K562 (cell line): ENCODE data around the gene LENEP. TPM values are rescaled to one million over a fixed set of nuclear protein-coding genes. Genes with fewer than 3 reads are reported as not detected.
A peak's percentile ranks its signal among the peaks of the same experiment; 100 is the strongest.

Experiments used
- ESRRA ChIP-seq: fragments of 450-650 bp; IDR thresholded peaks from 2 replicates; pipeline ENCODE4 v1.6.1; 2014; ENCODE audit warnings: low read depth, mild to moderate bottlenecking, moderate library complexity, borderline replicate concordance
- FOS ChIP-seq: IDR thresholded peaks from 3 replicates; pipeline ENCODE4 v1.6.1; 2011; ENCODE audit not compliant: insufficient read length; ENCODE audit errors: extremely low read depth
- GATAD2B ChIP-seq: fragments of 450-650 bp; IDR thresholded peaks from 2 replicates; pipeline ENCODE4 v1.6.1; 2017; ENCODE audit warnings: mild to moderate bottlenecking, borderline replicate concordance
- HDAC8 ChIP-seq: fragments of 450-650 bp; IDR thresholded peaks from 2 replicates; pipeline ENCODE4 v1.6.1; 2016; ENCODE audit warnings: mild to moderate bottlenecking, missing genetic modification characterization, moderate library complexity, missing compliant biosample characterization
- IRF2 ChIP-seq: sonication (generic); formaldehyde crosslinking; IDR thresholded peaks from 2 replicates; pipeline ENCODE4 v1.8.1; 2022; ENCODE audit warnings: mild to moderate bottlenecking, missing genetic modification reagents
- KLF1 ChIP-seq: fragments of 450-650 bp; IDR thresholded peaks from 2 replicates; pipeline ENCODE4 v1.6.1; 2016; ENCODE audit warnings: missing genetic modification characterization, missing compliant biosample characterization
- L3MBTL2 ChIP-seq: fragments of 450-650 bp; IDR thresholded peaks from 2 replicates; pipeline ENCODE4 v1.6.1; 2016; ENCODE audit warnings: mild to moderate bottlenecking, moderate library complexity
- SAFB ChIP-seq: fragments of 200-400 bp; formaldehyde crosslinking; IDR thresholded peaks from 2 replicates; pipeline ENCODE4 v1.6.1; 2017; ENCODE audit warnings: low read depth, low read length, borderline replicate concordance
- SPI1 ChIP-seq: IDR thresholded peaks from 2 replicates; pipeline ENCODE4 v1.6.1; 2011; ENCODE audit warnings: low read depth, low read length, control low read depth, borderline replicate concordance
- TOE1 ChIP-seq, 2 experiments: fragments of 450-650 bp in 1 of 2; sonication (generic) in 1 of 2; formaldehyde crosslinking in 1 of 2; IDR thresholded peaks; 2 replicates each; pipeline versions ENCODE4 v1.7.1 to v1.8.0; 2016 to 2022; ENCODE audit warnings: borderline replicate concordance in 2 of 2, mild to moderate bottlenecking in 2 of 2, antibody characterized with exemption in 1 of 2, inconsistent platforms in 1 of 2, low read depth in 1 of 2, missing genetic modification reagents in 1 of 2, moderate library complexity in 1 of 2
- ZBTB12 ChIP-seq: fragments of 250-450 bp; sonication (Bioruptor Pico); IDR thresholded peaks from 2 replicates; pipeline ENCODE4 v1.4.0; 2020
- ZKSCAN1 ChIP-seq: fragments of 150-350 bp; IDR thresholded peaks from 2 replicates; pipeline ENCODE4 v1.6.1; 2016; ENCODE audit warnings: low read depth, low read length
- ZNF830 ChIP-seq: fragments of 250-450 bp; sonication (Bioruptor Pico); IDR thresholded peaks from 2 replicates; pipeline ENCODE4 v1.5.0; 2021; ENCODE audit warnings: mild to moderate bottlenecking
- polyA plus RNA-seq, 8 experiments: library from polyadenylated mRNA; depleted of rRNA in 4 of 8; stranded (reverse) in 5 of 8; unstranded in 3 of 8; fragments of >200 nt; fragmentation: Nextera tagmentation in 2 of 8; fragmentation: Illumina TruSeq in 1 of 8; extraction: Ambion mirVana in 2 of 8; extraction: Trizol in 1 of 8; gene quantifications; 2 replicates each; pipeline versions ENCODE4 v1.2.1 to v1.2.3, GENCODE V29; 2011 to 2014; ENCODE audit warnings: inconsistent platforms in 1 of 8, missing spikeins in 1 of 8
- total RNA-seq, 7 experiments: library from RNA; depleted of rRNA in 6 of 7; stranded (reverse); fragments of >200 nt in 6 of 7; fragmentation: Illumina TruSeq in 2 of 7; extraction: Trizol in 2 of 7; gene quantifications; 2 replicates each; pipeline versions ENCODE4 v1.2.1 to v1.2.3, GENCODE V29; 2011 to 2021; ENCODE audit warnings: low replicate concordance in 1 of 7
- TF ChIP-seq, protein P1 (sequence below): fragments of 450-650 bp; IDR thresholded peaks from 2 replicates; pipeline ENCODE4 v1.6.1; 2017; ENCODE audit warnings: antibody characterized with exemption, mild to moderate bottlenecking
- TF ChIP-seq, protein P2 (sequence below): fragments of 450-650 bp; formaldehyde crosslinking; IDR thresholded peaks from 2 replicates; pipeline ENCODE4 v1.4.0; 2022; ENCODE audit warnings: mild to moderate bottlenecking, moderate library complexity
- TF ChIP-seq, protein P3 (sequence below), 2 experiments: fragments of 450-650 bp in 1 of 2; IDR thresholded peaks; 2 replicates each; pipeline ENCODE4 v1.6.1; 2011 to 2017; ENCODE audit warnings: low read depth in 2 of 2, antibody characterized with exemption in 1 of 2, borderline replicate concordance in 1 of 2, low read length in 1 of 2, mild to moderate bottlenecking in 1 of 2, mixed read lengths in 1 of 2; ENCODE audit not compliant: control insufficient read depth in 1 of 2

LENEP gene
- total and polyA plus RNA-seq, 9 of the 15 experiments (the other 6 are each of a cell fraction or from before 2014, with no cell fraction given) = 0.23 to 0.87 (median 0.67) TPM; not detected in 5

DNA sequence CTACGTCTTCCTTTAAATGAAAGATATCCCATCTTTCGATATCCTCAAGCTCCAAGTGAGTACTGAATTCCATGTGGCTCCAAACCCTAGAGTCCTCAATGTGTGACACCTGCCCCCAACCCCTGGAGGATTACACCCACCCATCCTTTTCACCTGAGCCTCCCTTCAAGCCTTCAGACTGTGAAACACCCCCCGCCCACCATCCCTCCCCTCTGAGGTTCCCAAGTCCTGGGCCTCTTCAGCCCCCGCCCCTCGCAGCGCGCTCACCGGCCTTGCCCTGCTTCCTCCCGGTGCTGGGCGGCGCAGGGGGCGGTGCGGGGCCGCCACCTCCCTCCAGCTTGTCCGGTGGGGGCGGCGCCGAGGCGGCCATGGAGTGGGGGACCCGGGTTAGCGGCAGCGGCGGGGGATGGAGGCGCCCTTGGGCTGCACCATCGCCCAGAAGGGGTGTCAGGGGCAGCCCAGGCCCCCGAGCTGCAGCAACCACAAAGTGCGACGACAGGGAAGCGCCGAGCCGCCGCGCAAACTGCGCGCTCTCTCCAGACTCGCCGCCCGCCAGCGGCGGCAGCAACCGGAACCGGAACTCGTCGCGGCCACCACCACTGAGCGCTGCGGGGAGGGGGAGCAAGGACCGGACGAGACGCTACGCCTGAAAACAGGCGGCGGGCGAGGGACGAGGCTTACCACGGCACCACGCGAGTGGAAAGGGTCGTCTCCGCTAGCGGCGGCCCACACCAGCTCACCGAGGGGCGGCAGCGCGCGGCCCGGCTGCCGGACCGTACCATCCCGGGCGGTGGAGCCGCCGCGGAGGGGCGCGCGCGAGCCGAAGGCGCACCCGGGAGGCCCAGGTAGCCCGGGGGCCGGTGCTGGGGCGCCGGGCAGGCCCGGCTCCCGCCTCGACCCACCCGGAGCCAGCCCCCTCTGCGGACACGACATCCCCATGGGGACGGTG lies 31.9 kb upstream of the LENEP start, which contains the start of gene PYGO2 (continued):
- TF ChIP-seq, protein P1, sequence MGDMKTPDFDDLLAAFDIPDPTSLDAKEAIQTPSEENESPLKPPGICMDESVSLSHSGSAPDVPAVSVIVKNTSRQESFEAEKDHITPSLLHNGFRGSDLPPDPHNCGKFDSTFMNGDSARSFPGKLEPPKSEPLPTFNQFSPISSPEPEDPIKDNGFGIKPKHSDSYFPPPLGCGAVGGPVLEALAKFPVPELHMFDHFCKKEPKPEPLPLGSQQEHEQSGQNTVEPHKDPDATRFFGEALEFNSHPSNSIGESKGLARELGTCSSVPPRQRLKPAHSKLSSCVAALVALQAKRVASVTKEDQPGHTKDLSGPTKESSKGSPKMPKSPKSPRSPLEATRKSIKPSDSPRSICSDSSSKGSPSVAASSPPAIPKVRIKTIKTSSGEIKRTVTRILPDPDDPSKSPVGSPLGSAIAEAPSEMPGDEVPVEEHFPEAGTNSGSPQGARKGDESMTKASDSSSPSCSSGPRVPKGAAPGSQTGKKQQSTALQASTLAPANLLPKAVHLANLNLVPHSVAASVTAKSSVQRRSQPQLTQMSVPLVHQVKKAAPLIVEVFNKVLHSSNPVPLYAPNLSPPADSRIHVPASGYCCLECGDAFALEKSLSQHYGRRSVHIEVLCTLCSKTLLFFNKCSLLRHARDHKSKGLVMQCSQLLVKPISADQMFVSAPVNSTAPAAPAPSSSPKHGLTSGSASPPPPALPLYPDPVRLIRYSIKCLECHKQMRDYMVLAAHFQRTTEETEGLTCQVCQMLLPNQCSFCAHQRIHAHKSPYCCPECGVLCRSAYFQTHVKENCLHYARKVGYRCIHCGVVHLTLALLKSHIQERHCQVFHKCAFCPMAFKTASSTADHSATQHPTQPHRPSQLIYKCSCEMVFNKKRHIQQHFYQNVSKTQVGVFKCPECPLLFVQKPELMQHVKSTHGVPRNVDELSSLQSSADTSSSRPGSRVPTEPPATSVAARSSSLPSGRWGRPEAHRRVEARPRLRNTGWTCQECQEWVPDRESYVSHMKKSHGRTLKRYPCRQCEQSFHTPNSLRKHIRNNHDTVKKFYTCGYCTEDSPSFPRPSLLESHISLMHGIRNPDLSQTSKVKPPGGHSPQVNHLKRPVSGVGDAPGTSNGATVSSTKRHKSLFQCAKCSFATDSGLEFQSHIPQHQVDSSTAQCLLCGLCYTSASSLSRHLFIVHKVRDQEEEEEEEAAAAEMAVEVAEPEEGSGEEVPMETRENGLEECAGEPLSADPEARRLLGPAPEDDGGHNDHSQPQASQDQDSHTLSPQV = peak; percentile 61; the same call in 1 of the 2 replicates
- TF ChIP-seq GATAD2B (peak; percentile 86; the same call in 1 of the 2 replicates), TOE1 (IDR thresholded peaks at IDR 0.05; ENCODE audit: borderline replicate concordance) (peak; percentile 69; the same call in 1 of the 2 replicates), TOE1 (CRISPR knock-in tag; IDR thresholded peaks at IDR 0.05; ENCODE audit: borderline replicate concordance, low read depth) (no peak), ZNF830 (CRISPR knock-in tag) (0 out of 2 replicates have a peak, but pooled peaks have one; percentile 53), SPI1 (peak; percentile 24; the same call in 1 of the 2 replicates), ZBTB12 (CRISPR knock-in tag) (no peak), HDAC8 (tag) (no peak), IRF2 (CRISPR knock-in tag) (no peak), ESRRA (peak; percentile 61; the same call in 1 of the 2 replicates), FOS (no peak), KLF1 (tag) (peak; percentile 43; the same call in 1 of the 2 replicates), ZKSCAN1 (no peak), L3MBTL2 (peak; percentile 62), SAFB (no peak)
- TF ChIP-seq, protein P2, sequence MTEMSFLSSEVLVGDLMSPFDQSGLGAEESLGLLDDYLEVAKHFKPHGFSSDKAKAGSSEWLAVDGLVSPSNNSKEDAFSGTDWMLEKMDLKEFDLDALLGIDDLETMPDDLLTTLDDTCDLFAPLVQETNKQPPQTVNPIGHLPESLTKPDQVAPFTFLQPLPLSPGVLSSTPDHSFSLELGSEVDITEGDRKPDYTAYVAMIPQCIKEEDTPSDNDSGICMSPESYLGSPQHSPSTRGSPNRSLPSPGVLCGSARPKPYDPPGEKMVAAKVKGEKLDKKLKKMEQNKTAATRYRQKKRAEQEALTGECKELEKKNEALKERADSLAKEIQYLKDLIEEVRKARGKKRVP (CRISPR knock-in tag) = 0 out of 2 replicates have a peak, but pooled peaks have one; percentile 32
- TF ChIP-seq, protein P3, sequence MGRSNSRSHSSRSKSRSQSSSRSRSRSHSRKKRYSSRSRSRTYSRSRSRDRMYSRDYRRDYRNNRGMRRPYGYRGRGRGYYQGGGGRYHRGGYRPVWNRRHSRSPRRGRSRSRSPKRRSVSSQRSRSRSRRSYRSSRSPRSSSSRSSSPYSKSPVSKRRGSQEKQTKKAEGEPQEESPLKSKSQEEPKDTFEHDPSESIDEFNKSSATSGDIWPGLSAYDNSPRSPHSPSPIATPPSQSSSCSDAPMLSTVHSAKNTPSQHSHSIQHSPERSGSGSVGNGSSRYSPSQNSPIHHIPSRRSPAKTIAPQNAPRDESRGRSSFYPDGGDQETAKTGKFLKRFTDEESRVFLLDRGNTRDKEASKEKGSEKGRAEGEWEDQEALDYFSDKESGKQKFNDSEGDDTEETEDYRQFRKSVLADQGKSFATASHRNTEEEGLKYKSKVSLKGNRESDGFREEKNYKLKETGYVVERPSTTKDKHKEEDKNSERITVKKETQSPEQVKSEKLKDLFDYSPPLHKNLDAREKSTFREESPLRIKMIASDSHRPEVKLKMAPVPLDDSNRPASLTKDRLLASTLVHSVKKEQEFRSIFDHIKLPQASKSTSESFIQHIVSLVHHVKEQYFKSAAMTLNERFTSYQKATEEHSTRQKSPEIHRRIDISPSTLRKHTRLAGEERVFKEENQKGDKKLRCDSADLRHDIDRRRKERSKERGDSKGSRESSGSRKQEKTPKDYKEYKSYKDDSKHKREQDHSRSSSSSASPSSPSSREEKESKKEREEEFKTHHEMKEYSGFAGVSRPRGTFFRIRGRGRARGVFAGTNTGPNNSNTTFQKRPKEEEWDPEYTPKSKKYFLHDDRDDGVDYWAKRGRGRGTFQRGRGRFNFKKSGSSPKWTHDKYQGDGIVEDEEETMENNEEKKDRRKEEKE (IDR thresholded peaks at IDR 0.05; ENCODE audit: borderline replicate concordance in 1 of 2, control insufficient read depth in 1 of 2, low read depth in 2 of 2, low read length in 1 of 2) = peak in 1 of 2 experiments; percentile 87; a peak in 2 of 4 replicates
